Hematopoietic multipotent progenitor cell treated with erythropoietin and hydrocortisone succinate and interleukin-3 and kit ligand, for 8 days (in vitro differentiated cells): ENCODE data around the gene PLCB1.

Source experiments
- DNase-seq: peaks from one replicate; pipeline ENCODE4 v3.0.0-alpha.2; 2015

Gene PLCB1

DNA sequence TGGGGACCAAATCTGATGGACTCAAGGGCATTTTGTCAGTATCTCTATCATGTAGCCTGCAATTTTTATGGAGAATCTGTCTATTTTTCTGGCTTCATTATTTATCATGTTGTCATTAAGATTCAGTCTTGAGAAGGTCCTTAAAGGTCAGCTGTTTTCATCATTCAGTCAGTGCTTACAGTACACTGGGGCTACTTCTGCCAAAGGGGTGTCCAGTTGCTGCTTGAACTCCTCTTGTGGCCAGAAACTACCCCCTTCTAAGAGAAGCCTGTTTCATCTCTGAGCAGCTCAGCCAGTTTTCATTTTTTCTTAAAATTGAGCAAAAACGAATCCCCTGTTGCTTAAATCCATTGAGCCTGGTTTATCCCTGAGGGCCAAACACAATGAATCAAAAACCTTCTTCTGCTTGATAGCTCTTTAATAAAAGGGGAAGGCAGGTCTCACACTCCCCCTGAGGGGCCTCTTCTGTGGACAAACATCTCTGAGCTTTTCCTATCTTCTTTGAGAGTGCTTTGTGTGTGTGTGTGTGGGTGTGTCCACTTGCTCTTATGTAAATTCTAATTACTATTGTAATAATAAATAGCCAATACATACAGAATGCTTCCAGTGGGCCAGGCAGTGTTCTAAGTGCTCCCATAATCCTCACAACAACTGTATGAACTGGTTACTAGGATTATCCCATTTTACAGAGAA is 172.2 kb downstream of the PLCB1 start:
- no peak for DNase-seq

DNA sequence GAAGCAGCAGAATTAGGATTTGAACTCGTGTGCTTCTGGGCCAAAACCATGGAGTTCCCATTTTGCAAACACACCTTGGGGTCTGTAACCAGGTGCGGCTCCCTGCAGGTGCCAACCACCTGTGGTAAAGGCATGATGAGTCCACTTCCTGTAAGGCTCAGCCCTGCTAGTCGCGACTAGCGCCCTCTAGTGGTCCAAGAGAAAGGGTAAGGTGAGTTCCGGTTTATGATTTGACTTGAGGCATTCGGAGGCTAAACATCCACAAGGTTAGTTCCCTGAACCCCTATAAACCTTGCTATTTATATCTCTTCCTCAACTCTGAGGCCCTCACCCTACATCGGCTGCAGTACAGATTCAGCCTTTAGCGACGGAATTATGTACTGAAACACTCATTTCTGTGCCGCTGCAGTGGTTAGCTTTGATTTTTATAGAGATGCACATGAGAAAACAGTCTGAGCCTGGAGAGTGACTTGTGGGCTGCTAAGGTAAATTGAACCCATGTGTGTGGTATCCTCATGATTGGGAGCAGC is 173.4 kb downstream of the PLCB1 start:
- peak; percentile 64 for DNase-seq

DNA sequence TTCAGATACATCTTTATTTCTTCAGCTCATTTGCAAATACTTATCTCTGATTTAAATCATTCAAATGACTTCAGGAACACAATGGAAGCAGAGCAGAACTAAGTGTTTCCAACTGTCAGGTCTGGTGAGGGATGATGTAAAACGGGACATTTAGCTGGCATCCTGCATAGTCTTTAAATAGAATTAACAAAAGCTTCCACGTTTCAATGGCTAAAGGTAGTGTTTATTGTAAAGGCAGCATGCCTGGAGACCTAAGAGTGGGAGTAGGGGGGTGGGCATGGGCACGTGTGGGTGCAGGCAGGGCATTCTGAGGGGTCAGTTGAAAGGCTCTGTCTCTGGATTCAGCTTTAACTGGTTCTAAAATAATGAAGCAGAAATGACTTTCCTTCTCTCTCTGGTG is 174.9 kb downstream of the PLCB1 start:
- no peak for DNase-seq

DNA sequence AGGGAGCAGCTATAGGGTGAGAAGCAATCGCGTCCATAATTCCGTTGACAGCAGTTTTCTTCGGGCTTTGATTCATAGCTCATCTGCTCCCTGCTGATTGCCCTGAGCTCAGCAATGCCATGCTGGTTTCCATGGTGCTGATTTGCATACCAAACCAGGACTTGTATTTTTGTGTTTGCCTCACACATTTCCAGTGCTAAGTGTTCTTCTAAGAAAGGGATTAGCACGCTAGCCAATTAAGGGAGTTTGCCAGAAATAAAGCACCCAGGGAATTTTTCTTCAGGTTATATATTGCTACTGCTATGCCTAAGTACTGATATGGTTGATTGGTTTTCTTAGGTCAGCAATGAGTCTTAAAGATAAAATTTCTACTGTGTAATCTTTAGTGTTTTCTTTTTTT is 177.6 kb downstream of the PLCB1 start:
- no peak for DNase-seq

DNA sequence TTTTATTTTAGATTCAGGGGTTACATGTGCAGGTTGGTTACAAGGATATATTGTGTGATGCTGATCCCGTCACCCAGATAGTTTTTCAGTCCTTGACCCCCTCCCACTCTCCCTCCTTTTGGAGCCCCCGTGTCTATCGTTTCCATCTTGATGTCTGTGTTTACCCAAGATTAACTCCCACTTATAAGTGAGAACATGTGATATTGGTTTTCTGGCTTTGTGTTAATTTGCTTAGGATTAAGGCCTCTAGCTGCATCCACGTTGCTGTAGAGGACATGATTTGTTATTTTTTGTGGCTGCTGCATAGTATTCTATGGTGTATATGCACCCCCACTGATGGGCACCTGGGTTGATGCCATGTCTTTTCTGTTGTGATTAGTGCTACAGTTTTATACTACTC is 178.6 kb downstream of the PLCB1 start:
- no peak for DNase-seq

DNA sequence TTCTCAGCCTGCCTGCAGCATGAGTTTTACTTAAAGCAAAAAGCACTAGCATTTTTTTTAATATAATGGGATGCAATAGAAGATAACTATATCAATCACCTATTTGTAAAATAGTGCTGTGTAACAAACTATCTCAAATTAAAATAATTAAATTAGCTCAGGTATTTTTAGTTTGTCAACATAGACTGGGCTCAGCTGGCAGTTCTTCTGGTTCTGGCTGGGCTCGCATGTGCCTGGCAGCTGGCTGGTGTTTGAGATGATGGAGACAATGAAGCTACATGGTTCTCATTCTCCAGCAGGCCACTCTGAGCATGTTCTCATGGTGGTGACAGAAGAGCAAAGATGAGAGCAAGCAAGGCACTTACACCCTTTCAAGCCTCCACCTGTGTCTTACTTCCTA is 181.0 kb downstream of the PLCB1 start:
- no peak for DNase-seq

DNA sequence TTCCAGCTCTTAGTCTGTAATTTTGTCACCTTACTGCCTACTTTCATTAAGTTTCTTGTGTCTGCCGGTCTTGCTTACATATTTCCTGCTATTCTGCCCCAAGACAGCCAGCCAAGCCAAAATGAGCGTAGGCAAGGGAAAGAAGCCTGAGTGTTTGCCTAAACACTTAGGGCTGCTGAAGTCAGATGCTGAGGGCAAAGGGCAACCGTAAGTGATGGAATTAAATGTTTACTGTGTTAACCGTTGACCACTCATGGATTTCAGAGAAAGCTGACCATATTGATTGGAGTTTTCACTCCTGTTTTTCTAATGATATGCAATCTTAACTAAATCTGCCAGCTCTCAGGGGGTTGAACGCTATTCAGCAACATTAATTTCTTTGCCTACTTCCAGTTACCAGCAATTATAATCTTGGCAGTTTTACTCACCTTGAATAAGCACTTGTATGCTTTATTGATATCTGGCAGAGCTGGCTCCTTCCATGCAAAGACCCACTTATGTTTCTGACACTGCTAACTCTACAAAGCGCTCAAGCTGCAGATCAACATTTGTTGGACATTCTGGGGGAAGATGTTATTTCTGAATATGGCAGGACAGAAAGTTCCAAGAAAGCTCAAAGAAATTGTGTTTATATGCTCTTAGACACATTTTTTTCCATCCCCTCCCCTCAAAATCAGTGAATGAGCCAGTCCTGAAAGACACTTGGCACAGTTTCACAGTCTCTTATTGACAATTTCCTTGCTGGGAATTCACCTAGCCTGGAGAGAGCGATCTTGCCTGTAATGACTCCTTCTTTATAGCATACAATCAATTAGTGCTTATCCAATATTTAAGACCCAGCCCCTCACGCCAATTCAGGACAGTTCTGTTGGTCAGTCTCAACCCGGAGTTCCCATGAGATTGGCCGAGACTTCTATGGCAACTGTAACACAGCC is 183.8 kb downstream of the PLCB1 start:
- DNase-seq, result no peak

DNA sequence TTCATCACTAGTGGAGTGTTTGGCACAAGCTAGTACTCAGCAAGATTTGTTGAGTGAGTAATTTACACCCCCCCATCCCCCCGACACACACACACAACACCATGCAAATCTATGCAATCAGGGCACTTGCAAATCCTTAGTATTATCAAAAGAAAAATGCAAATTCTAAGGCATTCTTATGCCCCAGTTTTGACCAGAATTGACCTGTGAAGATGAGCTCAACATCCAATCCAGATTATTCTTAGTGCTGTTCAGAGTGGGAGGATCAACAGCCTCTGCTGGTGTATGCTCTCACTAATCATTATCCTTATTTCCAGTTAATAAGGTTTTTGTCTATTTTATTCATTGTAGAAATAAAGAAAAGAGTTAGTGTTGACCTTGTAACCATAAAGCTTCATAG is 185.4 kb downstream of the PLCB1 start:
- DNase-seq, result no peak

DNA sequence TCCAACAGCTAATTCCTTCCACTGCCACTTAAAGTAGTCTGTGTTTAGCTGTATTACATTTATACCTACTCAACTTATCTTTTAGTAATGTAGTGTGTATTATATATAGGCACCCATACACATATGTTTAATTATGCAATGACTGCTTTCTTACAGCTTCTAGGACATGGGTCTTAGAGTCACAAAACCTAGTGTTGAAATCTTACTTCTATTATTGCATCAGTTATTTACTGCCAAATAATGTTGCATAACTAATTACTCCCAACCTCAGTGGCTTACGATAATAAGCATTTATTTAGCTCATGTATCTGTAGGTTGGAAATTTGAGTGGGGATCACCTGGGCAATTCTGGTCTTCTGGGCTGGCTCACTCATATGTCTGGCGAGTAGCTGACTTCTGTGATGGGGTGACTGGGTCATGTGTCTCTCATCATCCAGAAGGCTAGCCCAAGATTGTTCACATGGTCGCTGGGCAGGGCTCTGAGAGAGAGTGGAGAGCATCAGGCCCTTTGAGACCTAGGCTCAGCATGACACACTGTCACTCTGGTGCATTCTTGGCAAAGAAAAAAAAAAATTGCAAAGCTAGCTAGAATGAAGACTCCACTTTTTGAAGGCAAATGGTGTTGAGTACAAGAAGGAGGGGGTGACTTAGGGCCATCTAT is 187.0 kb downstream of the PLCB1 start:
- no peak for DNase-seq

DNA sequence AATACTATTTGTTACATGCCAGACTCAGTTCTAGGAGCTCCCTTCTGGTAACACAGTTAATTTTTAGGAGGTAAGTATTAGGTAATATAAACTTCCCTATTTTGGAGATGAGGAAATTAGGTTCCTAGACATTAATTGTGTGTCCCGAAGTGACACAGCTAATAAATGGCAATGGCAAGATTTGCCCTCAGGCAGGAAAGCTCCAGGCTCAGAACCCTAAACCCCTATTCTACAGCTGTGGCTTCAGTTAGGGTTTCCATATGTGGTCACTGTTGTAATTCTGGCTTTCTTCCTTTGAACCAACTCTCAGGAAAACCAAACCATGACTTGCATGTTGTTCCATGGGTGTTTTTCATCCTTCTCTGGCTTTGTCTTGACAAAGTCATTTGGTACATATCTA is 188.2 kb downstream of the PLCB1 start:
- DNase-seq, result no peak

DNA sequence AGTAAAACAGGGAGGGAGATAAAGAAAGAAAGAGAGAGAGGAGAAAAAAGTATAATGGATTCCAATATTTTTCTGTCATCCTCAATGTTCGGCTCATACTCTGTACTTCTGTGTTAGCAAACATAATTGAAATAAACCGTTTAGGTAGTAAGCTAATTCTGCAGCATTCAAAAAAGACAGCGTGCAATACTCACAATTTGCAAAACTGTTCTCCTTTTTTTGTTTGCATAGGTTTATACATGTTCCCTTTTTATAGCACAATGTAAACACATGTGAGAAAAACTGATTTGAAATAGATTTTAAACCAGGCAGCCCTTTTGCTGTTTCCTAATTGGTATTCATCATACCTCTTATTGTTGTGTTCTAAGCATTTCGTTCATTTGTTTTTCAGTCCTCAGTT is 188.9 kb downstream of the PLCB1 start:
- no peak for DNase-seq

DNA sequence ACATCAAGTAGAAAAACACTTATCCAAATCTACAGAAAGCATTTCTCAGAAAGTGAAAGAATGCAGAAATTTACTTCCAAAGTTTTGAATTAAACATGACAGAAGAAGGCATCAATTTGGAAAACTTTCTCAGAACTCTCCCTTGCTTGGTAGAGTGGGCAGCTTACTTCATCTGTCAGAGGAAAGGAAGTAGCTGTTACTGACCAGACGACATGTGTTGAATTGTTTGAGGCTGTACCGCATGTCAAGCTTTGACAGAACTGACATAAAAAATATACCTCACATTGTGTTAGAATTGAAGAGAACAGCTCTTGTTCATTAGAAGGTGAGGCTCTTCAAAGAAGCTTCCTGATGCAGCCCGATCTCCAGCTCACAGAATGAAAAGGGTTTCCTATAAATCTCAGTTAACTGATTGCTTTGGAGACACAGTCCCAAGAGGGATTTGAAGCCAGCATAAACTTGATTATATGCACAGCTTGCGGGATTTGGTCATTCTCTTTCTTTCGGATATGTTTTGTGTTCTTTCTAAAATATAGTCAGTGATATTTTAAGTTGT is 190.7 kb downstream of the PLCB1 start:
- DNase-seq, result no peak

DNA sequence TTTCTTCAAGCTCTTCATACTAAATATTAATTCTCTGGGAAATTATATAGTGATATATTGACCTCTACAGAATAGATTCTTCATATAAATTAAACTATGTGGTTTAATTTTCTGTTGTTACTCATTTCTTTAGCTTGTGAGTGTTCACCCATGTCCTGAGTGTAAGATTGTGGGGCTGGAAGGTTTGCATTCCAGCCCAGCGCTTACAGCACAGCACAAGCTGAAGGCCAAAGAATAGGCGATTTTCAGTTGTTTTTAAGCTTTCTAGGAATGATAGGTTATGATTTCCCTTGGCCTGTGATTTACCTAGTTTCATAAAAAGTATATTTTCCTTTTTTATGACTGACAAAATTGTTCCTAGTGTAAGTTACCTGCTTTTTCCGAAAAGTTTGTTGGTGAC is 194.1 kb downstream of the PLCB1 start:
- no peak for DNase-seq

DNA sequence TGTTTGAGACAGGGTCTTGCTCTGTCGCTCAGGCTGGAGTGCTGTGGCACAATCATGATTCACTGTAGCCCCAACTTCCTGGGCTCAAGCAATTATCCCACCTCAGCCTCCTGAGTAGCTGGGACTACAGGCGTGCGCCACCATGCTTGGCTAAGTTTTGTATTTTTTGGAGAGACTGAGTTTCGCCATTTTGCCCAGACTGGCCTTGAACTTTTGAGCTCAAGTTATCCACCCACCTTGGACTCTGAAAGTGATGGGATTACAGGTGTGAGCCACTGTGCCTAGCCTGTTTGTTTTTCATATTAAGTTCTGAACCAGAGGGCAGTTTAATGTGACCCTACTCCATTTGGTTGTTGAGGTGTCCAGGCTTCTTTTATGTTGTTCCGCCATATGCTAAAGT is 194.8 kb downstream of the PLCB1 start:
- DNase-seq, result no peak

DNA sequence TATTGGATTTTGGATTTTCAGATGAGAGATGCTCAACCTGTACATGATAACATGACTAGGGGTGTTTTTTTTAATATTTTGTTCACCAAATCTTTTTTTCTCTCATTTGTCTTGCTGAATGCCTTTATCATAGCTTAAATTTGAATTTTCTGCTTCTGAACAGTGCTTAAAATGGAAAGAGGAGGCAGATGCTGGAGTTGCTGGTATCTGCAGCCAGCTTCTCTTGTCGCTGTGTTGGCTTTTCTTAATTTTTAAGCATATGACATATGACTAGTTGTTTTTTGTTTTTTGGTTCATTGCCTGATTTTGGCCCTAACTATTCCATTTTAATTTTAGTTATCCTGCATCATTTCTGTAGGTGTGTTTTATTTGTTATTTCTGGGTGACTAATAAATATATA is 196.1 kb downstream of the PLCB1 start:
- no peak for DNase-seq

DNA sequence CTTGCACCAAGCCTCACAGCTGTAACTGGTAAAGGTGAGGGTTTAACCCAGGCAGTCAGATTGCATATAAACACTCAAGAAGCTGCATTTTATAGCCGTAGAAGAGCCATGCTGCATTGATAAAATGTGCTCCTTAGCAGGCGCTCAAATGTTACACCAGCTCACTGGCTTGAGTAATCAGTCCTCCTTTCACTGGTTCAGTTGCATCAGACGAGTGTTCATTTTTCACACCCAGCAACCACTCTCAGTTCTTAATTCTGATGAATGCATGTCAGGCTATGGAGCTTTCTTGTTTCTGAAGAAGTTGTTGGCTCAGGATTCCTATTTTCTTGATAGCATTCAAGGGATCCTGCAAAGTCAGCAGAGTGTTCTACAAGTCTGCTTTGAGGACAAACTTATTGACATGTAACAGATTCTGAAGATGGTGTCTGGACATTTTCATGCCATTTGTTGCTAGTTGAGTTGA is 198.3 kb downstream of the PLCB1 start:
- DNase-seq, result no peak

DNA sequence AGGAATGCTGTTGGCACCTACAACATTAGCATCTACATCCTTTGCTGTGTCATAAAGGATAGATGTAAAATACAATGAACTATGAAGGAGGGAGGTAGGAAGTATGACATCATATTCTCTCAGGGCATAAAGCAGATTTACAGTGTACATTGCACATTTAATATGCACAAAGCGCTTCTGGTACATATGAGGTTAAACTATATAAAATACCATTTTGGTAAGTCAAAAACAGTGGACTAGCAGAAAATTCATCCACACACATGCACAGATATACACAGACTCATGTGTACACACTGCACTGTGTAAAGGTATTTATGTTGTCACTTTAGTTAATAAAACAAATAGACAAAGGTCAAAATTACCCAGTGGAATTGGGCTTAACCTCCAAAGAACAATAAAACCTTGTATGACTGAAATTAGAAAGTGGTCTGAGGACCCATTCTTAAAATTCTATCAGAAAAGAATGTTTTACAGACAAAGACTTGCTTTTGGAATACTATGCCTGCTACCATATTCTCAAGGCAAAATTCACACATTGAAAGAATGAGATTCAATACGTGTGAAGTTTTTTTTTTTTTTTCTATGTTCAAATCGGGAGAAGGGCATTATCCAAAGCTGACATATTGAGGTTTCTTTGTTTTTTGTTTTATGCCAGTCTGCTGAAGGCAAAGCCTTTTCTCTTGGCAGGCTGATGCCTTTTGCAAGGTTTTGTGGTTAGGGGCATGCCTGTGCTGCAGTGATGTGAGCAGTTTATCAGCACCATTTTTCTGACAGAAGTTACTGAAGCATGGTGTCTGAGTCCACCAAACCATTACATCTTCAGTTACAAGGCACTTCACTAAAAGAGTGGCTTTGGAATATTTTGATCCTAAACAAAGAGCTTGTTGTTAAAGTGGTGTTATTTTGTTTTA is 199.0 kb downstream of the PLCB1 start:
- peak; percentile 64 for DNase-seq

DNA sequence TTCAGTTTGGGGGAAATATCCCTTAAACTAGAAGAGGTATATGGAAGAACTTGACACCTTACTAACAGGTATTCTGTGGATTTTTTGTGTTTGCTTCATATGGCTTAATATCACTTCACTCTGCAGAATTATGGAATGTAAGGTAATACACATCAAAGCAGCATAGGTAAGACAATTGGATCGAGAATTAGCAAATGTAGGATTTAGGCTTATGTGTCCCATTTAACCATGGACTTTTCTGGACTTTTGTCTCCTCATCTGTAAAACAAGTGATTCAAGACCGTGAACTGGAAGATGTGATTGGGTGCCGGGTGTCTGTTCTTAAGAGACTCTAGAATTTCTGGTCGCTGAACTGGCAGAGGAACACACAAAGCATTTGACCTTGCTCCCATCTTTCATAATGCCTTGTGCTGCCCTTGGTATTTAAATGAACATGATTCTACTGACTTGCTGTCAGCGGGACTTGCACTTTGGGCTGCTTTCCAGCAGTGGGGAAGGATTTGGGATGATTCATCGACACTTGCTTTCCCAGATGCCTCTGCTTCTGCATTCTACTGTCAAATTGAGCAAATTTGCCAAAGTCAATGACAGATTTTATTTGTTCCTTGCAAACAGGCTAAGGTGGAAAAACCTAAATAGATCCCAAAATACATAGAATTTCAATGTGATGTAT is 199.8 kb downstream of the PLCB1 start:
- no peak for DNase-seq

DNA sequence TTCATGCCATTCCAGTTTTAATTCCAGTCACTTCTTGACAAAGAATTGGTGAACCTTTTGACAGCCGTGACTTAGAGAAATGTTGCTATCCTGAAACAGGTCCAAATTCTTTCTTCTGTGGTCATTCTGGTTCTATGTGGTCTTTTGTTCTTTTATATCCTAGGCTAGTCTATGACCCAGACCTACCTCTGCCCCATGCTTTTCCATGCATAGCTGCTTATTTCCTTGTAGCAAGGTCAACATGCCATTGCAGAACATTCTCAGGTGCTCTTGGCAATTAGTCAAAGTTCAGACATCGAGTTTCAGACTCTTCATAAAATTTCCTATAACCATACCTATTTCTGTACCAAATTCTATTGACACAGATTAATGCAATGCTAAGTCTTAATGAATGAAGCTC is 202.6 kb downstream of the PLCB1 start:
- no peak for DNase-seq

DNA sequence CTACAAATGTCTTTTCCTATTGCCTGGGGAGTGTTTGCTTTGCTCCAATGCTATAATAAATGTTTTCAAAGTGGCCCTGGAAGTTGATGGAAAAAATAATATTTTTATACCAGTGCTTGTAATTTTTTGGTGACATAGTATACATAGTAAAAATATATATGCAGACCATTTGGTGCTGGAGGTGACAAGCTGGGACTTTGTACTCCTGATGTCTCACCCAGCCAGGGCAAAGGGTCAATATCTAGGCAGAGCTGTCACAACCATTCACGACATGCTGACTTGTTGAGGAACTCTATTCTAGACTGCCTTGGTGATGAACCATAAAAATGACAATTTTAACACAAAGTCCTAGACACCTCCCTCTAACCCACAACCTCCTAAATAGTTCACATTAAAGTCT is 203.0 kb downstream of the PLCB1 start:
- no peak for DNase-seq

DNA sequence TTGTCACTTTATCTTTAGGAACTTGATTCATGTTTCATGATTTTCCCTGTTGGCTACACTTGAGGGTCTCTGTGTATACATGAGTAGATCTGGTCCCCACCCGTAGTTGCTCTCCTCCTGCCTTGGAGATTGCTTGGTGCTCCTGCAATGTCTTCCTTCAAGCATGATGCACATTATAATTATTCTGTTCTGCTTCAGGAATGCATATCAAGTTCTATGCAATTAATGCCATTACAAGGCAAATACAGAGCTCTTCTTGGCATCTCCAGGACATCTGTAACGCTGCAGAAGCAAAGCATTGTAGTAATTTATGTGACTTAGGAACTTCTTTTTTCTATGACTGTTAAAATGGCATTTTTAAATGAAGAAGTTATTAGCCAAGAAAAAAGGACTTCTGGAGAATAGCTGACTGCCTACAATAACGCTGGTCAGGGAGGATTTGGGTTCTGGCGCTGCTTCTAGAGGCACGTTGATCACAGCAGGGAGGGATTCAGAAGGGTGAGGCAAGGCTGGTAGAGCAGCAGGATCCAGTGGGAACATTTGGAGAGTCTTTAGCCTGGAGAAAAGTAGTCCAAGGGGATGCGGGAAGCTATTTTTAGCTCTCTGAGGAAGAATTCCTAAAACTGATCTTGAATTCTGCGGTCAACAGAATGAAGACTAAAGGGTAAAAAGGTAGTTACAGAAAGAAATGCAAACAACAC is 203.6 kb downstream of the PLCB1 start:
- no peak for DNase-seq
